ENCODE data around the gene NPR2.

NPR2 gene

DNA sequence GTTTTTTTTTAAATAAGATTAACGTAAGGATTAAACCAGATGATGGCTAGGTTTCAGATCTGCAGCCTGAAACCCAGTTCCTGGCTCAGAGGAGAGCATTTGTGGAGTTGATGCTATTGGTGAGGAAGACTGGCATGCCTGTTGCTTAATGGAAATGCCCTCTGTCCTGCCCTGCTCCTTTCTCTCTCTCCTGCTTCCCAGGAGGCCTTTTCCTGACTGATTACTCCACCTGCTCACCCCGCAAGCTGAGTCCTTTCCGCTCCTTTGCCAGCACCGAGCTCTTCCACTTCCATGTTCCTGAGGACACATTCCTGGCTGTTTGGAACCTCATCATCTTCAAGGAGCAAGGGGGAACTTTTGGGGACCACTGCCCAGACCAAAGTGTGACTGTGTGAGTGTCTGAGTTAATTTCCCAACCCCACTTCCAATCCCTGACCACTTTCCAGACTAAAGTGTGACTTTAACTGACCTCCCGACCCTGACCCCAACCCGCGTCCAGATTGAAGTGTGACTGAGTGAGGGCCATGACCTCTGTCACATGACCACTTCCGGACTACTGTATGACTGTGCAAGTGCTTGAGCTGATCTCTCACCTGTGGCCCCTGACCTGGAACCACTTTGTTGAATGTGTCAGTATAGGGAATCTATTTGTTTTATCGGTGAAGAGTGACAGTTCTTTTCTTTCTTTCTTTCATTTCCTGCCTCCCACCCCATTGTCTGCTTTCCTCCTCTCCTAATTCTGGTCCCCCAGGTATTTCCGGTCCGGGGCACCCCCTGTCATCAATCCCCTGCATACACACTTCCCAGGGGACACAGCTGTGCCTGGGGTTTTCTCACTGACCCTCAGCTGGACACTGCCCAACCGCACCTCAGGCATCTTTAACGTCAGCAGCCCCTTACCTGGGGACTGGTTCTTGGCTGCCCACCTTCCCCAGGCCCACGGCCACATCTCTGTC, 43.1 kb downstream of the NPR2 start:
- no peak for DNase-seq

GRCh38 chr9:35835216-35835632, 43.8 kb downstream of the NPR2 start:
- no peak for DNase-seq

DNA sequence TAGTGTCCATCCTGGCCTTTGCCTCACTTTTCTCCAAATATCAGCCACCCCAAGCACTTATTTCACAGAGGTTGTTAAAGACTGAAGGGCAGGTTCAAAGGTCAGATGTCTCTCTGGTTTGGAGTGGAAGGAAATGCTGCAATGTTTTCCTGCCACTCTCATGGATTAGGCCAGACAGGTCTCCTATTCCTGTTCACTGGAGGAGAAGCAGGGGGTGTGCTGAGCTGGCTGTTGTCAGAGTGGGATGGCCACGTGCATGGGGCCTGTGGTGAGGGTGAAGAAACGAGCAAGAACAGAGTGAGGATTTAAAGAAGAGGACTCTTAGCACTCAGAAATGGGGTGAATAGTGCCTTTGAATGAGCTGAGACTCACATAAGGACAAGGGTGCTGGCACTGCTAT, 44.4 kb downstream of the NPR2 start:
- DNase-seq, result no peak

GRCh38 chr9:35836595-35836994, 45.2 kb downstream of the NPR2 start:
- no peak for DNase-seq

DNA sequence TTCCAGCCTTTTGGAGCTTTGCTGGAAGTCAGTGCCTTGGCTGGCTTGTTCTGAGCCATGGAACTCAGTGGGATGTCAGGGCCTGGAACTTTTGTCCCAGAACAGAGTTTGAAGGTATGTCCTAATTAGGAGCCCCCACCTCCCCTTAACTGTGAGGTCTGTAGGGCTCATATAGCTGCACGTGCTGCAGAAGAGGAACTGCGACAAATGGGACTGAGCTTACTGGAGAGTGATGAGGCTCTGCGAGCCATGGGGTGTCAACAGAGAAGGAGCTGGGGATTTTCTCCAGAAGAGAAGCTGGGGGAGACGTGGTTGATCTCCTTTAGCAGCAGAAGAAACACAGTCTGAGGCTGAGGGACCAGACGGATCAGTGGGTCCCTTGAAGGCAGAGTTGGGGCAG, 48.5 kb downstream of the NPR2 start:
- no peak for DNase-seq

DNA sequence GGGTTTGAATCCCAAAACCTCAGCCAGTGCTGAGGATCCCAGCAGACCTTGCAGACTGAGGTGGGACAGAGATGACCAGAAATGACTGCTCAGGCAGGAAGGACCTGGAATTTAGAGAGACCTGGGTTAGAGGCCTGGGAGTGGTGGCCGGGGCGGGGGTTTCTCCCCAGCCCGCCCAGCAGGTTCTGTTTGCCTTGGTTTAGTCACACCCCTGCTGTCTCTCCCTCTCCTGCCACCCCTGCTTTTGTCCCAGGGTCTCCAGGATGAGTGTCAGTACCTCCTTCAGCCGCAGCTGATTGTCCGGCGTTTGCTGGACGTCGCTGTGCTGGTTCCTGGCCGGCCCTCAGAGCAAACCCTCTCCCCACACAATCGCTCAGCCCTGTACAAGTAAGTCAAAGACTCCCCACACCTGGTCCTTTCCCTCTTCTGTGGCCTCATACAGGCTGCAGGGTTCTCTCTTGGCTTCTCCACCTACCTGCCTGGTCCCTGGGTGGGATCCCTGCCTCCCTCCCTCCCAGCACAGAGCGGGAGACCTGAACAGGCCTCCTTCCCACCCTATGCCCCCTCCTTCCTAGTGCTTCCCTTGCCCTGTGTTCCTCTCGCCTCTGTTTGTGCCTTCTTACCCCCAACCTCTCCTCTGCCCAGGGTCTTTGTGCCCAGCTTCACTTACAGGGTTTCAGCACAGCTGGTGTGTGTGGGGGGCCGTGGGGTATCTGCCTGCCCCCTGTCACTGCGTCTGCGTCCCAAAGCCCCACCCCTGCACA, 49.7 kb downstream of the NPR2 start:
- no peak for DNase-seq

DNA sequence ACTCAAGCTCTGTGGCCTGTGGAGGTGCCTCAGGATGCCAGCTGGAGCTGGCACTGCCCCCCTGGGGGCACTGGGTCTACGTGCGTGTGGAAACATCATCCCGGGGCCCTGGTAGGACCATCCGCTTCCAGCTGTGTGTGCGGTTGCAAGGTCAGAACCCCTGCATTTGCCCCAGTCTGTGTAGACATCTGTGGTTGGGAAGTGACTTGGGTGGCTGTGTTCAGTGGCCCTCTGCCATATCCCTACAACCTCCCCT, 50.2 kb downstream of the NPR2 start:
- no peak for DNase-seq

DNA sequence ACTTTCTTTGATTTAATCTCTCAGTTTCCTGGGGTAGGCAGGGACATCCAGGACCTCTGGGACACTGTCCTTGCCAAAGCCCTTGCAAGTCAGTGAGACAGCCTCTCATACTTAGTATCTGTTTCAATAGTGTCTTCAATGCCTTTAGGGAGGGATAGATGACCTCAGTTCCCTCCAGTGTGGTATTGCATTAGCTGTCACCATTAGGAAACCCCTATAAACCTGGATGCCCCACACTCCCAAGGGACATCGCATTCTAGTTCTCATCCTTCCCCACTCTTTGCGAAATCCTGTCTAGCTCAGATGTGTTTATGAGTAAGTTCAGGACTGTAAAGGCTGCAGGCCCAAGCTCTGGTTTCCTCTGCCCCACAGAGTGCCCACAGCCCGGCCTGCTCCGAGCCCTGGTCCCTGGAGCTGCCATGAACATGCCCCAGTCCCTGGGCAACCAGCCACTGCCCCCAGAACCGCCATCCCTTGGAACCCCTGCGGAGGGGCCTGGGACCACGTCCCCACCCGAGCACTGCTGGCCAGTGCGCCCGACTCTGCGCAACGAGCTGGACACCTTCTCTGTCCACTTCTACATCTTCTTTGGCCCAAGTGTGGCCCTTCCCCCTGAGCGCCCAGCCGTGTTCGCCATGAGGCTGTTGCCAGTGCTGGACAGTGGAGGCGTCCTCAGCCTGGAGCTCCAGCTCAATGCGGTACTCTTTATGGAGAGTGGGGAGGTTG, 50.8 kb downstream of the NPR2 start:
- DNase-seq, result no peak

GRCh38 chr9:35842795-35843194, 51.4 kb downstream of the NPR2 start:
- no peak for DNase-seq

GRCh38 chr9:35844628-35845270, 53.4 kb downstream of the NPR2 start:
- DNase-seq, result peak; percentile 12

DNA sequence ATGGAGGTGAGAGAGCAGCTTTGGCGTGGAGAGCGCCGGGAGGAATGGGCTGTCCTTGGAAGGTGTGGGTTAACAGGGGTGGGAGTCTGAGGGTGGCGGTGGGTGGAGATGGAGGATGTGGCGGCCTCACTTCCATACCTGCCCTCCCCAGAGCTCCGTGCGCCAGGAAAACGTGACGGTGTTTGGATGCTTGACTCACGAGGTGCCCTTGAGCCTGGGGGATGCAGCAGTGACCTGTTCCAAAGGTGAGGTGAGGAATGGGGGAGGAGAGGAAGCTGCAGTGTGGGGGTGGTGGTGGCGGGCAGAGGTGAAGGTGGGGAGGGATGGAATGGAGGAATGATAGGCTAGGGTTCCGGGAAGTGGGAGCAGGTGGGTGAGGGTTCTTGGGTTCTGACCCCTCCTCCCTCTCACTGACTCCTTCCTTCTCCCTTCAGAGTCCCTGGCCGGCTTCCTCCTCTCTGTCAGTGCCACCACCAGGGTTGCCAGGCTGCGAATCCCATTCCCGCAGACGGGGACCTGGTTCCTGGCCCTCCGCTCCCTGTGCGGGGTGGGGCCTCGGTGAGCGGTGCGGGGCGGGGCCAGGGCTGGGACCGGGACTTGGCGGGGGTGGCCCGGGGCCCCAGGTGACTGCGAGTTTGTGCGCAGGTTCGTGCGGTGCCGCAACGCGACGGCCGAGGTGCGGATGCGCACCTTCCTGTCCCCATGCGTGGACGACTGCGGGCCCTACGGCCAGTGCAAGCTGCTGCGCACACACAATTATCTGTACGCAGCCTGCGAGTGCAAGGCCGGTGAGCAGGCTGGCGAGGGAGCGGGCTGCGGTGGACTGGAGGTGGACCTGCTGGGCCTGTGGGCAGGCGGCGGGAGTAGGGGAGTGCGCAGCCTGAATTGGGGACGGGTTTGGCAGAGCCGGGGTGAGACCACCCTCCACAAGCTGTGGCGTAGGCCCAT, 54.7 kb downstream of the NPR2 start:
- DNase-seq, result no peak

DNA sequence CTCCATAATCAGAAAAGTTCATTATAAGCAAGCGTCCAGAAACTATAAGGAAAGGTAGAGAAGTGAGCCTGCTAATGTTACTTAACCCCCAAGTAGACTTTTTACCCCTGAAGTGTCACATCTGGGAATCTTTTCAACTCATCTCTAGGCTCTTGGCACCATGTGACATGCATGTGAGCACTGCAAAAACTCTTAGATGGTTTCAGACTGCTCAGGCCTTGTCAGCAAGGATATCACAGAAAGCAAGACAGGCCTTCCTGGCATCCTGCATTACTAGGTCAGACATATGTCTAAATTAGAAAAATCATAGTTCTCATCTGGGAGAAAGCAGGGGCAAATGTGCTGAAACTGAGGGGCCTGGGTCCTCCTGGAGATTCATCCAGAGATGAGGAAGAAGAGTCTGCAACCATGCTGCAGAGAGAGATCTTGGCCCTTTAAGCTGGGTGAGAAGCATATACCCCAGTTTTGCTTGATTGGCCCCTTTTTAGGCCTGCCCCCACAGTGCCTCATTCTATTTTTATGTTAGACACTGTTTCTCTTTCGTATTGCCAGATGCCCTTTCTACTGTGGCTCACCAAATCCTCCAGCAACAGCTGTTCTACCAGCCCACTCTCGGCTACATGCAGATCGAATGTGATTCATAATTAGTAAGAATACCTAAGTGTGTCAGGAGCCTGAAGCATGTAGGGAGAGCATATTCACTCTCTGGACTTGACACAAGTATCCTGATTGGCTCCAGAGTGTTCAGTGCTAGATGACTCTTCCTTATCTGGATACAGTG, 56.6 kb downstream of the NPR2 start:
- no peak for DNase-seq

GRCh38 chr9:35852267-35852815, 61.0 kb downstream of the NPR2 start:
- no peak for DNase-seq

DNA sequence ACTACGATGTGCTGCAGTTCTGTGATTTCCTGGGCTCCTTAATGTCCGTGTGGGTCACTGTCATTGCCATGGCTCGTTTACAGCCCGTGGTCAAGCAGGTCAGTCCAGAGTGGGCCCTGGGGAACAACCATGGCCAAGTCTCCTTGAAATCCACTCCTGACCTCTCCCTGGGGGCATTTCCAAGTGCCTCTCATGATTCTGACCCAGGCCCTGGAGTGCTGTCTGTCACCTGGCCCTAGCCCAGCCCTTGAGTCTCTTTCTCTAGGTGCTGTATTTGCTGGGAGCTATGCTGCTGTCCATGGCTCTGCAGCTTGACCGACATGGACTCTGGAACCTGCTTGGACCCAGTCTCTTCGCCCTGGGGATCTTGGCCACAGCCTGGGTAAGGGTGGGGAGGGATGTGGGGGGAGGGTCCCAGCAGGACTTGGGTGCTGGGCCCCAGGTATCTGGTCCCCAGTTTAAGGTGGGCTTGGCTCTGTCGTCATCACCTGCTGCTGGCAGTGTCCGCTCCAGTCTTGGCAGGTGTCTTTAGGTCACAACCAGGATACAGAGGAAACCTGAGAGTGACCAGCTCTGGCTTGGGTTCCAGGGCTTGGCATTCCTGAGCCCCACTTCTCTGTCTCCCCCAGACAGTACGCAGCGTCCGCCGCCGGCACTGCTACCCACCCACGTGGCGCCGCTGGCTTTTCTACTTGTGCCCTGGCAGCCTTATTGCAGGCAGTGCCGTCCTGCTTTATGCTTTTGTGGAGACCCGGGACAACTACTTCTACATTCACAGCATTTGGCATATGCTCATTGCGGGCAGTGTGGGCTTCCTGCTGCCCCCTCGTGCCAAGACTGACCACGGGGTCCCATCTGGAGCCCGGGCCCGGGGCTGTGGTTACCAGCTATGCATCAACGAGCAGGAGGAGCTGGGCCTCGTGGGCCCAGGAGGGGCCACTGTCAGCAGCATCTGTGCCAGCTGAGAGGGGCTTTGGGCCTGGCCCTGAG, 61.8 kb downstream of the NPR2 start:
- no peak for DNase-seq

- DNase-seq, result no peak
Observed at GRCh38 chr9:35854091-35854762, 62.8 kb downstream of the NPR2 start.

GRCh38 chr9:35856206-35856605, 64.8 kb downstream of the NPR2 start:
- no peak for DNase-seq

- DNase-seq, result no peak
Observed at GRCh38 chr9:35856882-35857281, 65.5 kb downstream of the NPR2 start.

DNA sequence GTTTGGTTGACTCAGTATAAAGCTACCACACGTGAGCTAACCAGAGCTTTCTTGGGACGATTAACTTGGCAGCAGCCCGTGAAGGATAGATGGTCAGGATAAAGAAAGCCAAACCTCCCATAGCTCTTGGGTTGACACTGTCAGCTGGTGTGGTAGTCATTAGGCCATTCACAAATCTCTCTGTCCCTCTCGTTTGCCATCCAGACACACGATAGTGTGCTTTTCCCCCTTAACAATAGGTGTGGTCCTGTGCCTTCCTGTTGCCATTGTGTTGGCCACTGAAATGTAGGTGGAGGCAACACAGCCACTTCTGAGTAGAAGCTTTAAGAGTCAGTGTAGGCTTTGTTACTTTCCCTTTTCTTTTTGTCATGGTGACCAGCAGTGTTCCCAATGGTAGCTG, 67.1 kb downstream of the NPR2 start:
- DNase-seq, result no peak

All from T-helper 9 cell (primary cell).